ENCODE results near the gene MAD1L1.

GRCh38 chr7:2264158-2264557 is 31.4 kb upstream of the MAD1L1 start:
- TF ChIP-seq CTCF (IDR thresholded peaks at IDR 0.05; ENCODE audit: low read depth, low read length, poor library complexity, severe bottlenecking): no peak
- no peak for TF ChIP-seq EZH2phosphoT487 (IDR thresholded peaks at IDR 0.05; ENCODE audit: borderline replicate concordance, low read length)
